Measurements from ENCODE around the gene CYFIP1. TPM values are rescaled to one million over a fixed set of nuclear protein-coding genes. Genes with fewer than 3 reads are reported as not detected.

CYFIP1 gene
- total RNA-seq, 1 donor from 2014 or later: 116 TPM

DNA sequence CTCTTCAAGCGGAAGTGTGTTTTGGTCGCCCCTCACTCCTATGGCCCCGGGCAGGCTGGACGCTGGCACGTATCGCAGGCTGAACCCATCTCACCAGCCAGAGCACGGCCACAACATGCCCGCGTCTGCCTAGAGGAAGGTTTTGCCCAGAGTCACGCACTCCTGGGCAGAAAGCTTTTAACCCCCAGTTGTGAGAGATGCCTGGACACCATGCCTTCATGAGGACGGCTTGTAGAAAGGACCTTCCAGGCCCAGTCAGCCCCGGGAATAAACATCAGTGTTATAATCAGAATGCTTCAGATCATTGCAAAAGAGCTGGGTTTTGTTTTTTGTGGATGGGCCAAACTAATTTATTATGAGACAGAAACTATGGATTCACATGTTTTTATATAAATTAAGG is 16.5 kb downstream of the CYFIP1 start:
- no peak overlapping the region for H3K4me3 Mint-ChIP-seq (ENCODE audit: unreplicated experiment)
- peaks cover 94% of the 10 kb centered on the region for H3K79me2 ChIP-seq (ENCODE audit: insufficient read depth, low read length)
- H3K4me1 Mint-ChIP-seq (ENCODE audit: low read depth, unreplicated experiment): peaks cover 46% of the 10 kb centered on the region

DNA sequence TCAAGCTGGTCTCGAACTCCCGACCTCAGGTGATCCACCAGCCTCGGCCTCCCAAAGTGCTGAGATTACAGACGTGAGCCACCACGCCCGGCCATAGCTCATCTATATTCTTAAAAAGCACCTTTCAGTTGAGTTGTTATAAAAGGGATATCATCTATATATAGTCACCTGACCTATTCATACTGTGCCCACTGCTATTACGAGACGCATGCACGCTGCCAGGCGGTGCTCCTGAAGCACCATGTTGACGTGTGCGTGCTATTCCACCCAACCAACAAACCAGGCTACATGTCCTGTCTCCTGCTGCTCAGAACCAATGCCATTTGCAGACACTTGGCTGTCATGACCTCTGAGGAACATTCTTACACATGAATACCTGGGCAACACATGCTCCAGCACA is 17.6 kb downstream of the CYFIP1 start:
- Mint-ChIP-seq H3K4me3 (ENCODE audit: unreplicated experiment) (no peak overlapping the region), H3K4me1 (ENCODE audit: low read depth, unreplicated experiment) (peaks cover 39% of the 10 kb centered on the region), H3K27ac (ENCODE audit: unreplicated experiment) (no peak overlapping the region), H3K36me3 (ENCODE audit: low read depth, unreplicated experiment) (peaks cover 5% of the 10 kb centered on the region), H3K27me3 (ENCODE audit: low read depth, unreplicated experiment) (no peaks in the 10 kb centered on the region), H3K9me3 (ENCODE audit: unreplicated experiment) (no peaks in the 10 kb centered on the region)
- Histone ChIP-seq H4K20me1 (ENCODE audit: insufficient read depth, low read length) (peaks cover 93% of the 10 kb centered on the region), H3K27me3 (ENCODE audit: insufficient read depth, low read length) (no peaks in the 10 kb centered on the region), H3K79me2 (ENCODE audit: insufficient read depth, low read length) (peaks cover 98% of the 10 kb centered on the region), H3K36me3 (ENCODE audit: insufficient read depth, low read length) (no peaks in the 10 kb centered on the region), H3K4me3 (ENCODE audit: insufficient read depth, low read depth, low read length) (no peak overlapping the region), H3K9ac (ENCODE audit: low read length) (no peak overlapping the region), H3K4me1 (ENCODE audit: insufficient read depth, low read length) (peaks cover 27% of the 10 kb centered on the region), H2AFZ (ENCODE audit: low read depth, low read length) (no peak overlapping the region), H3K27ac (ENCODE audit: low read depth, low read length) (no peak overlapping the region), H3K4me2 (ENCODE audit: low read length) (no peak overlapping the region), H3K9me3 (ENCODE audit: insufficient read depth, low read depth, low read length) (no peaks in the 10 kb centered on the region)
- TF ChIP-seq CTCF (IDR thresholded peaks at IDR 0.05; ENCODE audit: insufficient read depth, low read depth, low read length) (no peak), EZH2 (IDR thresholded peaks at IDR 0.05; ENCODE audit: insufficient read depth, low read length) (no peak)
- FAIRE-seq (no peak), DNase-seq (ENCODE audit: low read depth) (no peak)

More for the DNA sequence above, 16.5 kb downstream of the CYFIP1 start:
- Mint-ChIP-seq H3K9me3 (ENCODE audit: unreplicated experiment) (no peaks in the 10 kb centered on the region), H3K27me3 (ENCODE audit: low read depth, unreplicated experiment) (no peaks in the 10 kb centered on the region), H3K27ac (ENCODE audit: unreplicated experiment) (peak overlapping the region; percentile 72), H3K36me3 (ENCODE audit: low read depth, unreplicated experiment) (peaks cover 5% of the 10 kb centered on the region)
- FAIRE-seq: no peak
- Histone ChIP-seq H4K20me1 (ENCODE audit: insufficient read depth, low read length) (peaks cover 90% of the 10 kb centered on the region), H3K4me3 (ENCODE audit: insufficient read depth, low read depth, low read length) (no peak overlapping the region), H3K4me2 (ENCODE audit: low read length) (peak overlapping the region; percentile 52), H3K36me3 (ENCODE audit: insufficient read depth, low read length) (no peaks in the 10 kb centered on the region), H3K4me1 (ENCODE audit: insufficient read depth, low read length) (peaks cover 34% of the 10 kb centered on the region), H3K9me3 (ENCODE audit: insufficient read depth, low read depth, low read length) (no peaks in the 10 kb centered on the region), H3K27me3 (ENCODE audit: insufficient read depth, low read length) (no peaks in the 10 kb centered on the region), H3K27ac (ENCODE audit: low read depth, low read length) (peak overlapping the region; percentile 24), H3K9ac (ENCODE audit: low read length) (no peak overlapping the region), H2AFZ (ENCODE audit: low read depth, low read length) (no peak overlapping the region)
- TF ChIP-seq EZH2 (IDR thresholded peaks at IDR 0.05; ENCODE audit: insufficient read depth, low read length): no peak
- DNase-seq (ENCODE audit: low read depth): no peak

GRCh38 chr15:22961762-22962161 is 18.4 kb downstream of the CYFIP1 start:
- Histone ChIP-seq H3K9me3 (ENCODE audit: insufficient read depth, low read depth, low read length) (no peaks in the 10 kb centered on the region), H4K20me1 (ENCODE audit: insufficient read depth, low read length) (peaks cover 90% of the 10 kb centered on the region), H3K4me2 (ENCODE audit: low read length) (peak overlapping the region; percentile 62), H3K4me3 (ENCODE audit: insufficient read depth, low read depth, low read length) (peak overlapping the region; percentile 14), H3K9ac (ENCODE audit: low read length) (peak overlapping the region; percentile 26), H2AFZ (ENCODE audit: low read depth, low read length) (no peak overlapping the region), H3K36me3 (ENCODE audit: insufficient read depth, low read length) (no peaks in the 10 kb centered on the region), H3K79me2 (ENCODE audit: insufficient read depth, low read length) (peaks cover 95% of the 10 kb centered on the region), H3K4me1 (ENCODE audit: insufficient read depth, low read length) (peaks cover 27% of the 10 kb centered on the region), H3K27ac (ENCODE audit: low read depth, low read length) (peak overlapping the region; percentile 13), H3K27me3 (ENCODE audit: insufficient read depth, low read length) (no peaks in the 10 kb centered on the region)
- Mint-ChIP-seq H3K36me3 (ENCODE audit: low read depth, unreplicated experiment) (peaks cover 2% of the 10 kb centered on the region), H3K27ac (ENCODE audit: unreplicated experiment) (peak overlapping the region; percentile 88), H3K4me1 (ENCODE audit: low read depth, unreplicated experiment) (peaks cover 34% of the 10 kb centered on the region), H3K27me3 (ENCODE audit: low read depth, unreplicated experiment) (no peaks in the 10 kb centered on the region), H3K4me3 (ENCODE audit: unreplicated experiment) (peak overlapping the region; percentile 35), H3K9me3 (ENCODE audit: unreplicated experiment) (no peaks in the 10 kb centered on the region)
- no peak for TF ChIP-seq EZH2 (IDR thresholded peaks at IDR 0.05; ENCODE audit: insufficient read depth, low read length)
- no peak for TF ChIP-seq CTCF (IDR thresholded peaks at IDR 0.05; ENCODE audit: insufficient read depth, low read depth, low read length)
- no peak for FAIRE-seq
- peak; percentile 23 for DNase-seq (ENCODE audit: low read depth)

All from astrocyte (in vitro differentiated cells and primary cell).